Gastroesophageal sphincter (tissue), 4 donors: ENCODE data around the gene ETFB. TPM values are rescaled to one million over a fixed set of nuclear protein-coding genes. Genes with fewer than 3 reads are reported as not detected.

ENCODE experiments used
- ATAC-seq: fragments of 150-250 bp; one replicate; pipeline ENCODE4 v1.9.1; 2016; ENCODE audit warnings: mild to moderate bottlenecking, moderate library complexity
- H3K27ac ChIP-seq, 4 donors: fragments of 200-600 bp; sonication (generic) in 3 of 4; 1 replicate in 3 of 4; 2 replicates in 1 of 4; pipeline ENCODE4 v1.5.1; 2016 to 2019
- H3K27me3 ChIP-seq: fragments of 200-600 bp; sonication (generic); one replicate; pipeline ENCODE4 v1.5.1; 2019
- H3K36me3 ChIP-seq, 2 donors: fragments of 200-600 bp; sonication (generic); one replicate each; pipeline ENCODE4 v1.5.1; 2019; ENCODE audit warnings: control low read depth in 1 of 2
- H3K4me1 ChIP-seq, 3 donors: fragments of 200-600 bp; sonication (generic); 1 replicate in 2 of 3; 2 replicates in 1 of 3; pipeline ENCODE4 v1.5.1; 2016 to 2019; ENCODE audit warnings: control low read depth in 2 of 3
- H3K4me3 ChIP-seq, 2 donors: fragments of 200-600 bp; sonication (generic); one replicate each; pipeline ENCODE4 v1.5.1; 2019; ENCODE audit warnings: mild to moderate bottlenecking in 1 of 2, moderate library complexity in 1 of 2
- H3K9me3 ChIP-seq, 3 donors: fragments of 200-600 bp; sonication (generic); one replicate each; pipeline ENCODE4 v1.5.1; 2017 to 2019; ENCODE audit warnings: control low read depth in 2 of 3
- CTCF ChIP-seq, 4 experiments: fragments of 200-600 bp in 2 of 4; fragments of 450-650 bp in 2 of 4; sonication (generic) in 1 of 4; IDR thresholded peaks; one replicate each; pipeline ENCODE4 v1.5.1; 2017 to 2019; ENCODE audit warnings: antibody characterized with exemption in 4 of 4, mild to moderate bottlenecking in 2 of 4, moderate library complexity in 2 of 4
- EP300 ChIP-seq: sonication (generic); formaldehyde crosslinking; IDR thresholded peaks from one replicate; pipeline ENCODE4 v1.6.1; 2017; ENCODE audit warnings: antibody characterized with exemption, mild to moderate bottlenecking
- POLR2A ChIP-seq, 2 donors: fragments of 450-650 bp; IDR thresholded peaks; one replicate each; pipeline ENCODE4 v1.6.1; 2017; ENCODE audit warnings: antibody characterized with exemption in 2 of 2, mild to moderate bottlenecking in 2 of 2, moderate library complexity in 1 of 2
- POLR2AphosphoS5 ChIP-seq: sonication (generic); formaldehyde crosslinking; IDR thresholded peaks from one replicate; pipeline ENCODE4 v1.6.1; 2017; ENCODE audit warnings: antibody characterized with exemption
- WGBS, 2 donors: methylation state at CpG; one replicate each; pipeline ENCODE4 v1.1.5; 2018; ENCODE audit warnings: low coverage in 1 of 2; 5-methylcytosine and 5-hydroxymethylcytosine counted together
- total RNA-seq, 4 donors: library from RNA; depleted of rRNA; stranded (reverse); fragments of >200 nt; gene quantifications; one replicate each; pipeline ENCODE4 v1.1.0, GENCODE V29; 2016

ETFB gene
- total RNA-seq, 4 donors from 2014 or later: 96.2 to 136 (median 103) TPM

- 43 to 46% methylated on average over 8 of the region's 9 CpGs for whole genome bisulfite sequencing, 2 donors
Observed at GRCh38 chr19:51342631-51343569, 23.3 kb downstream of the ETFB start.

GRCh38 chr19:51341976-51342580 lies 24.1 kb downstream of the ETFB start, which contains the start of gene VSIG10L:
VSIG10L (minus strand) TSS chr19:51342139; CDS start chr19:51342124, 15 bp downstream.
- peaks cover 0 to 31% of the 10 kb centered on the region in 2 donors for H3K36me3 ChIP-seq
- H3K4me1 ChIP-seq: peaks cover 0 to 35% (median 7%) of the 10 kb centered on the region in 3 donors
- WGBS, 2 donors: 42 to 43% methylated on average over 1 to 2 of the region's 3 CpGs
- no peak for ATAC-seq
- H3K9me3 ChIP-seq: no peaks in the 10 kb centered on the region
- no peak within 1 kb of the TSS for H3K4me3 ChIP-seq
- H3K27ac ChIP-seq: peak within 1 kb of the TSS in 3 of 4 donors; percentile 86 to 95 (median 88)
- no peak for TF ChIP-seq CTCF (IDR thresholded peaks at IDR 0.05)
- TF ChIP-seq POLR2A (IDR thresholded peaks at IDR 0.05): no peak
- no peak for TF ChIP-seq POLR2AphosphoS5
- no peak for TF ChIP-seq EP300
- no peaks in the 10 kb centered on the region for H3K27me3 ChIP-seq

More at GRCh38 chr19:51342631-51343569, 23.3 kb downstream of the ETFB start:
- H3K27ac ChIP-seq: peak overlapping the region in 3 of 4 donors; percentile 86 to 95 (median 88)
- H3K36me3 ChIP-seq: peaks cover 0 to 40% of the 10 kb centered on the region in 2 donors
- H3K4me3 ChIP-seq: no peak overlapping the region
- H3K9me3 ChIP-seq: no peaks in the 10 kb centered on the region
- TF ChIP-seq CTCF (IDR thresholded peaks at IDR 0.05): no peak
- TF ChIP-seq POLR2A (IDR thresholded peaks at IDR 0.05): no peak
- TF ChIP-seq EP300: no peak
- no peak for TF ChIP-seq POLR2AphosphoS5
- H3K4me1 ChIP-seq: peaks cover 0 to 35% (median 7%) of the 10 kb centered on the region in 3 donors
- H3K27me3 ChIP-seq: no peaks in the 10 kb centered on the region
- no peak for ATAC-seq

- TF ChIP-seq POLR2A (IDR thresholded peaks at IDR 0.05): no peak
- TF ChIP-seq EP300: no peak
- no peaks in the 10 kb centered on the region for H3K27me3 ChIP-seq
- peaks cover 0 to 35% (median 7%) of the 10 kb centered on the region in 3 donors for H3K4me1 ChIP-seq
- no peak overlapping the region for H3K4me3 ChIP-seq
- H3K9me3 ChIP-seq: no peaks in the 10 kb centered on the region
- no peak for ATAC-seq
- WGBS, 2 donors: 92% methylated on average over 2 of the region's 18 CpGs; no CpG with 5 or more reads in 1 of the 2 donors
- peak overlapping the region; percentile 60 to 95 (median 87) for H3K27ac ChIP-seq
- peaks cover 0 to 21% of the 10 kb centered on the region in 2 donors for H3K36me3 ChIP-seq
Observed at GRCh38 chr19:51341066-51341465, 25.1 kb downstream of the ETFB start.

- 0 to 4% methylated on average over 6 to 9 of the region's 107 CpGs for WGBS, 2 donors
- Histone ChIP-seq H3K9me3 (no peaks in the 10 kb centered on the region), H3K27me3 (no peaks in the 10 kb centered on the region), H3K36me3 (peaks cover 0 to 10% of the 10 kb centered on the region in 2 donors), H3K27ac (peak overlapping the region; percentile 60 to 95 (median 87)), H3K4me1 (peaks cover 0 to 35% (median 7%) of the 10 kb centered on the region in 3 donors), H3K4me3 (peak overlapping the region; percentile 52 to 72)
- no peak for TF ChIP-seq EP300
- TF ChIP-seq POLR2AphosphoS5: peak; percentile 81
- peak in 3 of 4 experiments; percentile 53 to 87 (median 85) for TF ChIP-seq CTCF (IDR thresholded peaks at IDR 0.05)
- peak; percentile 69 to 89 for TF ChIP-seq POLR2A (IDR thresholded peaks at IDR 0.05)
- ATAC-seq: peak; percentile 95
Observed at GRCh38 chr19:51339687-51340656, 26.2 kb downstream of the ETFB start.
